Gastrocnemius medialis (tissue), 4 donors: ENCODE results near the gene RAPH1.

Source experiments
- CTCF ChIP-seq, 5 experiments: fragments of 450-650 bp in 3 of 5; fragments of 200-600 bp in 2 of 5; sonication (generic) in 2 of 5; IDR thresholded peaks in 4 of 5; conservative IDR thresholded peaks in 1 of 5; 1 replicate in 4 of 5; 2 replicates in 1 of 5; pipeline ENCODE4 v1.5.1; 2016 to 2019; ENCODE audit warnings: antibody characterized with exemption in 5 of 5, mild to moderate bottlenecking in 3 of 5, moderate library complexity in 3 of 5
- POLR2A ChIP-seq, 2 donors: fragments of 450-650 bp; IDR thresholded peaks; one replicate each; pipeline ENCODE4 v1.6.1; 2017; ENCODE audit warnings: antibody characterized with exemption in 2 of 2, mild to moderate bottlenecking in 2 of 2, moderate library complexity in 2 of 2

- TF ChIP-seq CTCF (IDR thresholded peaks at IDR 0.05 in 4 of 5, conservative IDR thresholded peaks at IDR 0.05 in 1 of 5) = no peak
- TF ChIP-seq POLR2A (IDR thresholded peaks at IDR 0.05) = no peak
These were observed 48.1 kb upstream of the RAPH1 start for GRCh38 chr2:203583084-203583695.
